Hepatic stellate cell (primary cell): ENCODE results near the gene ZBTB5.
"Not testable (repeated sequence)": the region's sequence is repeated elsewhere in the genome, so short reads cannot be mapped to it uniquely, and the experiment has no call there.

ENCODE experiments used
- DNase-seq: peaks from one replicate; pipeline ENCODE4 v3.0.0; 2011; ENCODE audit warnings: low spot score

The ZBTB5 gene

DNA sequence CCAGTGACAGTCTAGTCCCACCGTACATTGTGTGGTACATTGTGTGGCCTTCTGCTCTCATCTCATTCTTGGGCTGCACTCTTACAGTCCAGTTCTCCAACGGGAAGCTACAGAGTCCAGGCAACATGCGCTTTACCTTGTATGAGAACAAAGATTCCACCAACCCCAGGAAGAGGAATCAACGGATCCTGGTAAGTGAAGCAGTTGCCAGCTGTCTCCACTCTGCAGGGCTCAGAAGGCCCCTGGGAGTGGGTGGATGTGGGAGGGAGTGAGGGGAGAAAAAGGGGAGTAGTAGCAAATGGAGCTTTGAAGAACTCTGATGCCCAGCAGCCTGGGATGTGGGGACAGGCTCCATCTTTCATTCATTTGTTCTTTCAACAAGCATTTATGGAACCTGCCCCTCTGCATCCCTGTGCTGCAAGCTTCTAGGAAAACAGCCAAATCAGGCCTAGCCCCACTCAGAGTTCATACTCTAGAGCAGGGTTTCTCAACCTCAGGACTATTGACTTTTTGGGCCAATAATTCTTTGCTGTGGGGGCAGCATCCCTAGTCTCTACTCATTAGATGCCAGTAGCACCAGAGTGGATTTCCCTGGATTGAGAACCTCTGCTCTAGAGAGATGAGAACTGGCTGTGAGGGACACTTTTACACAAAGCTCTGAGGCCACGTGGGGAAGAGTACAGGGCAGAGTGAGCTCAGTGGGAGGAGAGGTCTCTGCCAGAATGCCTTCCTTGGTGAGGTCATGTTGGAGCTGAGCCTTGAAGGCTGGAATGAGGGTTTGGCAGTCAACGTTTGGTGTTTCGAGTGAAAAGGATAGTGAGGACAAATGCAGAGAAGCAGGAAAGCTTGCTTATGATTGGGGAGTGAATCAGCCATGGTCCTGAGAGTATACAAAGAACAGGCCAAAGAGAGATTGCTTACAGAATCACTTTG, 21.6 kb upstream of the ZBTB5 start:
- peak; percentile 70 for DNase-seq

GRCh38 chr9:37486256-37486615, 21.0 kb upstream of the ZBTB5 start:
- DNase-seq: no peak

GRCh38 chr9:37485389-37486255, 20.4 kb upstream of the ZBTB5 start, which contains the start of gene POLR1E:
TSS of gene POLR1E (plus strand) at chr9:37485948. CDS start at chr9:37486048, 100 bp downstream.
- DNase-seq: peak; percentile 95

DNA sequence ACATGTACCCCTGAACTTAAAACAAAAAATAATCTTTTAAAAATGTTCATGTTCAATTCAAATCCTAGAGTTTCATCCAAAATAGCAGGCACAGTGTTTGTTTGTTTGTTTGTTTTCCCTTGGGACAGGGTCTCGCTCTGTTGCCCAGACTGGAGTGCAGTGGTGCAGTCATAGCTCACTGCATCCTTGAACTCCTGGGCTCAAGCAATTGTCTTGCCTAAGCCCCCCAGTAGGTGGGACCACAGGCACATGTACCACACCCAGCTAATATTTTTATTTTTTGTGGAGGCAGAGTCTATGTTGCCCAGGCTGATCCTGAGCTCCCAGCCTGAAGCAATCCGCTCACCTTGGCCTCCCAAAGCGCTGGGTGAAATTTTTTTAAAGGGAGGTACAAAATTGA, 15.5 kb upstream of the ZBTB5 start:
- no peak for DNase-seq

GRCh38 chr9:37477987-37478619, 12.9 kb upstream of the ZBTB5 start:
- not testable (repeated sequence) for DNase-seq

DNA sequence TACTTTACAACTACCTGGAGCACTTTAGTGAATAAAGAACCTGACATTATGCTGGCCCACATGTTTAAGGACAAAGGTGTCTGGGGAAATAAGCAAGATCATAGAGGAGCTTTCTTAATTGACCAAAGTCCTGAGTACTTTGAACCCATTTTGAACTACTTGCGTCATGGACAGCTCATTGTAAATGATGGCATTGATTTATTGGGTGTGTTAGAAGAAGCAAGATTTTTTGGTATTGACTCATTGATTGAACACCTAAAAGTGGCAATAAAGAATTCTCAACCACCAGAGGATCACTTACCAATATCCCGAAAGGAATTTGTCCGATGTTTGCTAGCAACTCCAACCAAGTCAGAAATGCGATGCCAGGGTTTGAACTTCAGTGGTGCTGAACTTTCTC, 12.2 kb upstream of the ZBTB5 start:
- not testable (repeated sequence) for DNase-seq

DNA sequence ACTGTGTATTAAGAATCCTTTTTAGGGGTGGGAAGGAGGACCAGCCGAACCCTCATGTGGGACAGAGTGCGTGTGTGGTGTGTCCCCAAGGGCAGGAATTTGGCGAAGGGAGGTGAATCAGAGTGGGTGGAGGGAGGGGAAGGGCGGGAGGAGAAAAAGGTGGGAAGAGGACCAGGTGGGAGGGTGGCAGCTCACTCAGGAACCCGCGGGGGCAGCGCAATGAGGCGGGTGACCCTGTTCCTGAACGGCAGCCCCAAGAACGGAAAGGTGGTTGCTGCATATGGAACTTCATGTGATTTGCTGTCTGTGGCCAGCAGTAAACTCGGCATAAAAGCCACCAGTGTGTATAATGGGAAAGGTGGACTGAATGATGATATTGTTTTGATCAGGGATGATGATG, 11.7 kb upstream of the ZBTB5 start:
- no peak for DNase-seq

- no peak for DNase-seq
These were observed 9.2 kb upstream of the ZBTB5 start for GRCh38 chr9:37474438-37474837.

- DNase-seq: not testable (repeated sequence)
These were observed 8.7 kb upstream of the ZBTB5 start for GRCh38 chr9:37473982-37474381.

DNA sequence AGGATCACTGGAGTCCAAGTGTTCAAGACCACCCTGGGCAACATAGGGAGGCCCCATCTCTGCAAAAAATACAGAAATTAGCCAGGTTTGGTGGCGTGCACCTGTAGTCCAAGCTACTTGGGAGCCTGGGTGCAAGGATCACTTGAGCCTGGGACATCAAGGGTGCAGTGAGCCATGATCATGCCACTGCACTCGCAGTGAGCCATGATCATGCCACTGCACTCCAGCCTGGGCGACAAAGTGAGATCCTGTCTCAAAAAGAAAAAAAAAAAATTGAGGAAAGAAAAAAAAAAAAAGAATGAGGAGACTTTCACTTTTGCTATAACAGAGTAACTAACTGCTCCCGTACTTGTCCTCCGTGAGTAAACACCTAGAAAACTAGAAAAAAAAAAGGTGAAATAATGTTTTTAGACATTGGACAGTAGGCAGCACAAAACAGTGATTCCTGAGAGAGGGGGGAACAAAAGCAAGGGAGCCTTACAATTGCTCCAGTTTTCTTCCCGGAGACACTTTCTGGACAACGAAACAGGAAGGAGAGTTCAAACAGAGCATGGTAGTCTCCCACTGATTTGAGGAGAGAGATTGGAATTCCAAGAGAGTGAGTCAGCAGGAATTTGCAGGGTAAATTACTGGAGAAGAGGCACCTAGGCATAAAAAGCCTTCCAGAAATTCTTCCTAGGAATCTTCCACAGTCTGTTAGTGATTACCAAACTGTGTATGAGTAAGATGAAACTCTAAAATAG, 6.9 kb upstream of the ZBTB5 start:
- DNase-seq: peak; percentile 79

GRCh38 chr9:37468620-37469019, 3.4 kb upstream of the ZBTB5 start:
- no peak for DNase-seq

- not testable (repeated sequence) for DNase-seq
These were observed 2.3 kb upstream of the ZBTB5 start for GRCh38 chr9:37467530-37467929.

DNA sequence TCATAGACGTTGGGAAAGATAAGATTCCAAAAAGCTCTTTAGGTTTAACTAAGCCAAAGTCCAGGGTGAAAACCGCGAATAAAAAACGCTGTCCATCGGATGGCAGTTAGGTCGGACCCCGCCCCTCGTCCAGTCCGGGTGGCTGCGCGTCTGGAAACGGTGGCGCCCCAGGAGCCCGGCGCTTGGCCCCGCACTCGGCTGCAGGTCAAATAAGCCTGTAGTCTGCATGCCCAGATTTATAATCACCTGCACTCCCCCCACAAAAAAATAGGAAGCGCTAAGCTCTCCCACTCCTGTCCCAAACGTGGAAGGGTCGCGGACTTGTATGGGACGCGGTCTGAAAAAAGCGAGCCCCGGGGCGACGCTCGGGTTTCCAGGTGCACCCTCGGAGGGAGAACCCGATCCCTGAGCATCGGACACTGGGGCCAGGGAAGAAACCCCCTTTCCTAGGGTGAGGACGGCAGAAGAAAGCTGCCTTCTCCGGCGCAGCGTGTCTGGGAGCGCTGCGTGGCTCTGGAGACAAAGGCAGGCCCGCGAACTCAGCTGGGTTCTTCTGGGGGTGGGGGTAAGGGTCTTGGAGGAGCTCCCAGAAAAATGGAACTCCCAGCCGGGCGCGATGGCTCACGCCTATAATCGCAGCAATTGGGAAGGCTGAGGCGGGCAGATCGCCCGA, 923 bp upstream of the ZBTB5 start:
- DNase-seq: peak; percentile 65

- peak; percentile 72 for DNase-seq
These were observed 613 bp downstream of the ZBTB5 start for GRCh38 chr9:37464426-37465248.

DNA sequence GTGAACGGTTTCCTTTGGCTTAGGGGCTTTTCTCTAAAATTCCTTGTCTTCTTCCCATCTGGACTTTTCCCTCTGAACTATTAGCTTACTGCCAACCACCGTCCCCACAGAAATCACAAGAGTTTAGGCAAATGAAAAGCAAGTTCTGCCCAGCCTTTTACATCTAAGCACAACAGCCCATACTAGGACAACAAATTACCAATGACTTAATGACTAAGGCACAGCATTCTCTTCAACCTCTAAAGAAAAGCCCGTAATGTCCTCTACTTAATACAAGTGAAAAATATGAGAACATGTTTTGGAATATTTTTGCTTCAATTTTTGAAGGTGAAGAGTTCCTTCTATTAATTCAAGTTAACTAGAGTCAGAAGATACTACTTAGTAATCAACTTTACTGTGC, 1.2 kb downstream of the ZBTB5 start:
- DNase-seq: no peak

GRCh38 chr9:37456817-37457216, 8.4 kb downstream of the ZBTB5 start:
- DNase-seq: no peak

- no peak for DNase-seq
These were observed 9.2 kb downstream of the ZBTB5 start for GRCh38 chr9:37455884-37456647.

GRCh38 chr9:37454238-37454637, 11.0 kb downstream of the ZBTB5 start:
- DNase-seq: no peak

DNA sequence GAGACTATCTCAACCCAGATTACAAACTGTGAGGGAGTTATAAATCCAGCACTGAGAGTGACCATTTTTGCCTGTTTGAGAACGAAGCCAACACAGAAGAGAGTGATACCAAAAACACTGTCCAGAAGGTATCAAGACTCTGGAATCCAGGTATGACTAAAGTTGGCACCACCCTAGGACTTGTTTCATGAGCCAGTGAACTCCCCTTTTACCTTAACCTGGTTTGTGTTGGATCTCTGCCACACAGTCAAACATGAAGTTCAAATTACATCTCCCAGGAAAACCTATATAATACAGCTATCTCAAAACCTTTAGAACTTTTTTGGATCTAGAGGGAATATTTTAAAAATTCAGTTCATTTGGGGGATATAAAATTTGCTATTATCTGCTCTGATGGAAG, 11.4 kb downstream of the ZBTB5 start:
- DNase-seq: no peak
